NOMO-1 treated with DMSO at 0.1 percent for 48 hours (cell line): ENCODE results near the gene OLFML1.
"Not testable (repeated sequence)": the region's sequence is repeated elsewhere in the genome, so short reads cannot be mapped to it uniquely, and the experiment has no call there.

Source experiments
- DNase-seq: peaks from one replicate; lab custom pipeline; 2025; ENCODE audit not compliant: unreplicated experiment; lab: John Stamatoyannopoulos, UW

Gene OLFML1

DNA sequence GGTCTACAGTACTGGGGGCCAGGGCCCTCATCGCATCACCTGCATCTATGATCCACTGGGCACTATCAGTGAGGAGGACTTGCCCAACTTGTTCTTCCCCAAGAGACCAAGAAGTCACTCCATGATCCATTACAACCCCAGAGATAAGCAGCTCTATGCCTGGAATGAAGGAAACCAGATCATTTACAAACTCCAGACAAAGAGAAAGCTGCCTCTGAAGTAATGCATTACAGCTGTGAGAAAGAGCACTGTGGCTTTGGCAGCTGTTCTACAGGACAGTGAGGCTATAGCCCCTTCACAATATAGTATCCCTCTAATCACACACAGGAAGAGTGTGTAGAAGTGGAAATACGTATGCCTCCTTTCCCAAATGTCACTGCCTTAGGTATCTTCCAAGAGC, 24.7 kb downstream of the OLFML1 start:
- DNase-seq: no peak

DNA sequence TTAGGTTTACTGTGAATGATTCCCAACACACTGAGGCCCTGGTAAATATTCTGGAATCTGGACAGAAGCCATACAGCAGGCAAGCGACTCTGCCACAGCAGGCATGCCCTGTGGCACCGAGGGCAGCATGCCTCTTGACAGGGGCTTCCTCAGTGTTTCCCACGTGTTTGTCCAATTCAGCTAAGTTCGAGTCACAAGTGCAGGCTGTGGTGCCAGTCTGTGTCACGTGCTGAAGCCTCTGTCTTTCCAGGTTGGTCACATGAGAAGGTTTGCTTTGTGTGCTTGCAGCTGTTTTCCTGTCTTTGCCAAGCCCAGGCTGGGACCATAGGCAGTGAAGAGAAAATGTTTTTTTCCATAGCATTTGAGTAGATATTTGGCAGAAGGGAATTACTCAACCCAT, 26.1 kb downstream of the OLFML1 start:
- DNase-seq: no peak

DNA sequence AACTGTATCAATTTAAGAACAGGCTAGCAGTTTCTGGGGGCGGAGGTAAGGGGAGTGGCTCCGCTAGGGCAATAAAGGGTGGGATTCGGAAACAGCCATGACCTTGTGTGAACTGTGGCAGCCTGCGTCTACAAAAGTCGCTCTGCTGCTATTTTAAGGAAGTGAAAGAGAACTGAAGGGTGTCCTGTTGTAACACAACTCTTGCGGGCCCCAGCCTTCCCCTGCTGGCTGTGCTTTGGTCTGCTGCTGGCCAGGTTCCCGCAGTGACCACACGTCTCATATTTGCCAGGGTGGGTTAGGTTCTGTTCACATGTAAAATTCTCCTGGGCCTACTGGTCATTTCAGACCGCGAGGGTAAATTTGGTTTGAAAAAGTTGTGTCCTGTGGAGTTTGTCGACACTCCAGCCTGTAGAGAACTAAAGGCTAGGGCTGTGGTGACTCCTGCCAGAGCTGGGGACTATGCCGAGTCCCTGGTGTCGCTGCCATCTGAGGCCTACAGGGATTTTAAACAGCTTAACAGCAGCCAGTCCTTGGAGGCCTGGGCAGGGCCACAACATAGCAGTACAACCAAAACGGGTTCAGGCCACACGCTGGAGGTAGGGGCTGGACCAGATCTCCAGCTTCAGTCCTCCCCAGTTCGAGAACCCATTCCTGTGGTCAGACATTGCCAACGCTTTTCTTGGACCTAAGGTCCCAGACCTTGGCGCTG, 27.4 kb downstream of the OLFML1 start:
- peak; percentile 96 for DNase-seq

DNA sequence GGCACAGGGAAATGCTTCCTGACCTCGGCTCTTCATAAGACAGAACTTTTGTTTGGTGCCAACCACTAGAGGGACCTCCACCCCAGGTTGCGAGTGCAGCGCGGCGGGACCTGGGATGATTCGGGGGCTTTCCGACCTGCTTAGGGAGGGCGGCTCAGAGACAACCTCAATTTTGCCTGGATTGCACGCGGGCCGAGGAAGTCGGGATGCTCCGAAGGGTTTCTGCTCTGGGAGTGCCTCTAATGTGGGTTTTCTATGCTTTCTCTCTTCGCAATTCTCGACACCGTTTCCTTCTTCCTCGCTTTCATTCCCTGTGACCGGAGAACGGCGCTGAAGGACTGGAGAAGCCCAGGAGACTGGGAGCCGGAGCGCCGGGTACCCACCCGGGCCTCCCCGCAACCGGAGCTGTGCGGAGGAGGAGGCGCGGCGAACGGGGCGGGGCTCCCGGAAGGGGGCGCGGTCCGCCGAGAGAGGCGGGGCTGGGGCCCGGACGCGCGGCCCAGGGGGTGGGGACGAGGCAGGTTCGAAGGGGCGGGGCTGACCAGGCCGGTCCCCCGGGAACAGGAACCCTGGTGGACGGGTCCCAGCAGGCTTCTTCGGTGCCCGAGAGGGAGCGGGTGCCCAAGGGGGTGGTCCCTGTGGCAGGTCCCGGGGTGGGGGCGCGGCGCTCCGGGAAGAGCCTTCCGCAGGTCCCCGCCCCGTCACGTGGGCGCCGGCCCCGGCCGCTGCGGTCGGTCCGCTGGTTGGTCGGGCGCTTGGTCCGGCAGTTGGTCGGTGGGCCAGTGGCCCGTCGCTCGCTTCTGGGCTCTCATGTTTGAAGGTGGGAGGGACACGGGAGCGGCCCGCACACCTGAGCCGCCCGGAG, 28.2 kb downstream of the OLFML1 start, which contains the start of gene PPFIBP2:
PPFIBP2 (plus strand) TSS at position 766 of the 865 bp plus-strand sequence. CDS start 35,477 bp downstream, outside the sequence.
- DNase-seq: peak; percentile 75

DNA sequence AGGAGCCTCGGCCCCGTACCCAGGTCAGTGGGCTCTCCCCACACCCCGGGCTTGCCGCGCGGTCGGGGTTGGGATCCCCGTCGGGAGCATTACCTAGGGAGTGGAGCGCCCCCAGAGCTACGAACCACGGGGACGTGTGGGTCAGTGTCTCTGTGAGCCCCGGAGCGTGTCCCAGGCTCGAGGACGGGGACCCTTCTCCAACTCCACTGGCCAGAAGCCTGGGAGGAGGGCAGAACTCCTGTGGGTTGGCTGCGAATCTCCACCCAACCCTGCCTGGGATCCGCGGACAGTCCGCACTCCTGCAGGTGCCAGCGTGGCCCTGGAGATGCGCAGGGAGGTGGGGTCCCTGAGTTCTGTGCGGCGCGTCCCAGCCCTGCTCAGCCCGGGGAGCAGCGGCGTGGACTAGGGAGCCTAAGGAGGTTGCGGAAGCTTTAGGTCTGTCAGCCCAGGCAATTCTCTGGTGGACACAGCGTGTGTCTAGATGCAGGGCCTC, 28.8 kb downstream of the OLFML1 start:
- peak; percentile 49 for DNase-seq

DNA sequence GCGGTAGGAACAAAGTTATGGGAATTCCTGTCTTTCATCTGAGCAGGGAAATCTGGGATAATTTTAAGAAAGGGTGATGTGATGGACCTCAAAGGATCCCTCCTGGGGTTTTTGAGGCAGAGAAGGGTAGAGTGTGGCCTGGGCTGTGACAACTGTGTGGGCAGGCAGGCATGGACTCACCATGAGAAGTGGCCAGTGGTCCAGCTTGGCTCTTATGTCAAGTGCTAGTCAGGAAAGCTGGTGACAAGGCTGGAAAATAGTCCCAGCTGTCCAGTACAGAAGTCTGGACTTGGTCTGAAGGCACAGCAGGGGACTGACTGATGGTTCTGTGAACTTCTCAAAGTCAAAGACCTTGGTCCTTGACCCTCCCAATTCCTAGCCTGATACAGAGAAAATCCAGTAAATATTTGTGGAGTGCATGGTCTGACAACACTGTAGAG, 30.2 kb downstream of the OLFML1 start:
- DNase-seq: no peak

DNA sequence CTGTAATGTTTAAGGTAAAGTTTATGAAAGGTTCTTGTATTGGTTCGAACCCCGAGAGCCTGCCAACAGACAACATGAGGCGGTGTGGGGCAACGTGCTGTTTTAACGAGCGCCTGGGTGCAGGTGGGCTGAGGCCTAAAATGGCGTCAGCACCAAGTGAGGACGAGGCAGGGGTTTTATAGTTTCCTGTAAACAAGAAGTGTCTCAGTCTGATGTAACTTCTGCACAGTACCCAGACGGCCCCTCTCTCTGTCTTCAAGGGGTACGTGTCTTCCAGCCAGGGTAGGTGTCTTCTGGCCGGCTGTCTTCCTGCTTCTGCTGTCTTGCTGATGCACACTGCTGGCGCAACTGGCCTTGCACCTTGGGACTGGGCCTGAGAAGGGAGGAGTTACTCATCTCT, 31.2 kb downstream of the OLFML1 start:
- DNase-seq: peak; percentile 57

DNA sequence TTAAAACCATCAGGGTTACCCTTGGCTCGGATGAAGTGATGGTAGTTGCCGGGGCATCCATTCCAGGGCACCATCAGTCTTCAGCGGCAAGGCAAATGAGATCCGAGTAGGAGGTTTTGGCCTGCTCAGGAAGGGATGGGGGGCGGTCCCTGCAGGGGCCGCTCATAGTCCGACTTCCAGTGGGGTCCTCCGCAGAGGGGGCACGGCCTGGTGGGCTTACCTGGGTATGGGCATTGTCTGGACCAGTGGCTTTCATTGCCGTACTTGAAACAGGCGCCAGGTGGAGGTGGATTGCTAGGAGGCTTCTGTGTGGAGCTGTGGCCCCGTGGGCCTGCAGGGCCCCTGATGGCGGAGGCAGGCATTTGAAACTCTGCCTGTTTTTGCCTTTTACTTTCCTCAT, 32.4 kb downstream of the OLFML1 start:
- DNase-seq: not testable (repeated sequence)

DNA sequence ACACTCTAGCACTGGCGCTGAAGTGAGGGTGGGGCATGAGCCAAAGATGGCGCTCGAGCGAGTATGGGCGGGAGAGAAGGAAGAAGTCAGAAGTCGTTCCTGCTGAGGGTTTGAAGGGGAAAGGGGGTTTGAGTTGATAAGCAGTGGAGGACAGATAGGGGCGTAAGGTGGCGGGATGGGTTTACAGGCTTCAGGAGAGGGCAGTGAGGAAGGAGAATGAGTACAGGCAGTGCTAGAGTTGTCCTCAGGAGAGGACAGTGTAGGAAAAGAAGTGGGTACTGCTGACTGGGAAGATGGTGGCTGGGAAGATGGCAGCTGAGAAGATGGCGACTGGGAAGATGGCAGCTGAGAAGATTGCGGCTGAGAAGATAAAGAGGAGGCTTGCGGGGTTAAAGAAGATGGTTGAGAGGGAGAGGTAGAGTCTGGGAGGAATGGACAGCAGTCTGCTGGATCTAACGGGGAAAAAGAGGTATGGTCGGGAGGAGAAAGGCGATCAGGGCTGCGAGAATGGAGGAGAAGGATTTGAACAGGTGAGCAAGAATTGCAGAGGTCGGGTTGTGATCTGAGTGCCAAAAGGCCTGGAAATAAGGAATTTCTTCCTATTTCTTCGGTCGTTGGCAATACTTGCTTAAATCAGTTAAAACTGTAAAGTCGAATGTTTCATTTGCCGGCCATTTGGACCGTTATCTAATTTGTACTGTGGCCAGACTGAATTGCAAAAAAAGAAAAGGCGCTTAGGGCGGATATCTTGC, 33.7 kb downstream of the OLFML1 start:
- no peak for DNase-seq

DNA sequence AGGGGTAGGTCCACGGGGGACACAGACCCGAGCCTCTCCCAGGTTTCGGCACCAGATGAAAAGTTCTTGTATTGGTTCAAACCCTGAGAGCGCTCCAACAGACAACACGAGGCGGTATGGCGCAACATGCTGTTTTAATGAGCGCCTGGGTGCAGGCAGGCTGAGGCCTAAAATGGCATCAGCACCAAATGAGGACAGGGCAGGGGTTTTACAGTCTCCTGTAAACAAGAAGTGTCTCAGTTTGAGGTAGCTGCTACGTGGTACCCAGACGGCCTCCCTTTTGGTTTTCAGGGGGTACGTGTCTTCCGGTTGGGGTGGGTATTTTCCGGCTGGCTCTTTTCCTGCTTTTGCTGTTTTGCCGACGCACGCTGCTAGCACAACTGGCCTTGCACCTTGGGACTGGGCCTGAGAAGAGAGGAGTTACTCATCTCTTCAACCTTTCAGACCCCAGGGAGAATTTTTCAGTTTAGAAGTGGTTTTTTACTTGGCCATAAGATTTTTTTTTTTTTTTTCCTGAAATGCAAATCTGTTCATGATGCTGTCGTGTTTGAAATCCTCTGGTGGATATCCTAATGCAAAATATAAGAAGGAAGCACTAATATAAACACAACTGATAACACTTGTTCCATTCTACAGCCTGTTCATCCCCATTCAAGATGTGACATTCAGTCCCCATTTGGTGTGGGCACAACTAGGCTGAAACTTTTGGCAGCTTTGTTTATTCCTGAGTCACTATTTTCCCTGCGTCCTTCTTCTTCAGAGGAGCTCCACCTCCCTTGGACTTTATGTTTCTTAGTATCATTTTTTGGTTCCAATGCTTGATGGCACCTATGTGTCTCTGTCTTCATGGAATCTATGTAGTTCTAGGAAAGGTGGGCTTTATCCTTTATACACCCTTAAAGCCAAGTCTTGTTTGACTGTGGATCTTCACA, 35.0 kb downstream of the OLFML1 start:
- no peak for DNase-seq

DNA sequence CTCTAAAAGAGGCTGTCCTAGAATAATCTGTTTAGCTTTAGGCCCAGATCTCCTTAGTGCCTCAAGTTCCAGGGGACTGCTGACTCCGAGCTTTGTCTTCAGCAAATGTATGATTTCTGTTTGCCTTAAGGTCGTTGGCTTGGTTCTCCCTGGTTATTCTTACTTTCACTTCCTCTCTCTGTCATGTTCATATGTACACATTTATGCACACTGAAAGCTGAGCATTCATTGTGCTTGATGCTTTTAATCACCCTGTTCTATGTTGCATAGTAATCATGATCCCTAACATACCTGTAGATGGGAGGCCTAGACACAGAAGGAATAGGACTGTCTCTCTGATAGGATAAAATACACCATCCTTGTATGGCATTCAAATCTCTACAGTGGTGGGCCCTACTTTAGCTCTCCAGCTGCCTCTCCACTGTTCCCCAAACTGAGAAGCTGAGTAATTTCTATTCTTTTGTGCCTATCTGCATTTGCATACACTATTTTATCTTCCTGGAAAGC, 35.7 kb downstream of the OLFML1 start:
- peak; percentile 84 for DNase-seq

DNA sequence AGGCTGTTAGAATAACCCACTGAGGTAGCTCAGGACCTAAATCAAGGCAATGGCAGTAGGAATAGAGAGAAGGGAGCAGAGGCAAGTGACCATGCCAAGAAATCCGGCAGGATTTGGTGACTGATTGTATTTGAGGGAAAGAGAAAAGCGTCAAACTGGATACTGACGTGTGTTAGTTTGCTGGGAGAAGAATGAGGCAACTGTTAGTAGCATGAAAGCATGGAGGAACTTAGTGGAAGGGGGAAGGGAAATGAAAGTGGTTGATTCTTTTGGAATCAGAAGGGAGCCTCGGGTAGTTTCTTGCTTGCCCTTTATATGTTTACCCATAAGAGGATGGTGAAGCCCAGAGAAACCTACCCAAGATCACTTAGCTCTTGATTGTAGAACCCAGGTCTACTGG, 36.8 kb downstream of the OLFML1 start:
- peak; percentile 56 for DNase-seq

DNA sequence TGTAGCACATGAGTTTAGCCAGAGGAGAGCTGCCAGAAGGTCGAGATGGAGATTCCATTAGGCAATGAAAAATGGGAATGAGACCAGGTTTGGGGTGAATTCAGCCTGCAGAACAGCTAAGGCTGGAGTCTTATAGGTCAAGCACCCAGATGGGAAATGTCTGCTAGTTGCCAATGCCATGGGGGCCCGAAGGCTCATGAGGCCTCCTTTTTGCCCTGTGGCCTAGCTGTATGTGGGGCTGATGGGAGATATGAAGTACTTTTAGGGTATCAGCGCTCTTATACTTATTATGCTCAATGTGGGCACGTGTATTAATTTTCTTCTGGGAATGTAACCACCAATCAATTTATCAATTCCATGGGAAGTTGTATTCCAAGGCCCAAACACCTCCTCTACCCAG, 37.2 kb downstream of the OLFML1 start:
- DNase-seq: no peak

DNA sequence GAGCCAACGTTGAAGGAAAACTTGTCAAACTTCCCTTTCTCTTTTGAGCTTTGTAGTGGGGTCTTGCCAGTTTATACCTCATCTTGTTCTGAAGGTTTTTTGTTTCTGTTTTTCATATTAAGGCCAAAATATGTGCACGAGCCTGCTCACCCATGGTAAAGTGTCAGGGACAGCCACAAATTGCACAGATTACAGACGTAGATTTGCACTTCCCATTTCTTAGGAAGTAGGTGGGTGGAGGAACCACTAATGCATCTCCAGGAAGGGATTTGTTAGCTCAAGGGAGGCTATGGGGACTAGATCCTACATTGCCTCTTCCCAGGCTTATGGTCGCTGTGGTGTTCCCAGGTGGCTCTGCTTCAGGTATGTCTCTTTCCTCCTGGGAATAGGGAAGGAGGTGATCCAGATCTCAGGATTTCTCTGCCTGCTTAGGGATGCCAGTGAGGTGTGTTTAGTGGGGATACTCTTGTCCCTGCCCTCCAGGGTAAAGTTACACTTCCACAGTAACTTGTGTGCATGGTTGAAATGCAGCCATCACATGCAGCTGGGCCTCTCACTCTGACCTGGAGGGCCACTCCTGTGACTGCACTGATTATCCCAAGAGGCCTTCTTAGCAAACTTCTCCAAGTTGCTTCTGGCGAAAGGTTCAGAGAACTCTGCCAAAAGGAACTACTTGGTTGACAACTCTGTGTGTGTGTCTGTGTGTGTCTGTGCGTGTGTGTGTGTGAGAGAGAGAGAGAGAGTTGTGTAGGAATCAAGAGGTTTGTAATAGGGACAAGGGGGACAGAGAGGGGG, 38.3 kb downstream of the OLFML1 start:
- DNase-seq: peak; percentile 3

DNA sequence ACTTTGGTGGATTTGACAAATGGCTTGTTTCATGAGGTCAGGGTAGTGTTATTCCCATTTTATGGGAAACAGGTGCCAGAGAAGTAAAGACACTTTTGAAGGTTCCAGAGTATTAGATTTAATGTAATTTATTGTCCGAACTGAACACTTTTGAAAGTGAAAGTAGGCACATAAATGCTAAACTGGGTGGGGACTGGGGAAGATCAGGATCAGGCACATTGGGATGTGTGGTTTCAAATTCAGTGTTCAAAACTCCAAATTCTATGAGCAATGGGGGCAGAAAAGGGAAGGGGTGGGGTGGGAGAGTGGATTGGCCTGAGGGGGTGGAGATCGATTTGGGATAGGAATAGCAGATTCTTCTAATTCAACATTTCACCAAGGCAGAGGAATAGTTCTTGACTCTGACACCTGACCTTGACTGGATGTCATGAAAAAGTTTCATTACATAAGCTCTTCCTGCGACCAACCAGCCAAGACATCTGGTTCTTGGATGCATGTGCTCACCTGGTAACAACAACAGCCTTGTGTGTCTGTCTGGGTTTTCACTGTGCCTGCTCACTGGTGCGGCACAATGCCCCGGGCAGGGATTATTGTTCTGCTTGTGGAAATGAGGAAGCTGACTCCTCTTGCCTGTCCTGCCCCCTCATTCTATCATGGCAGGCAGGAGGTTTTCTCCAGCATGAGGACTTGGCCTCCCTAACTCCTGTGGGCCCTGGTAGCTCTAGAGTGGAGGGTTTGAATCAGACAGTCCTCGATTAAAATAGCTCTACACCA, 39.3 kb downstream of the OLFML1 start:
- peak; percentile 9 for DNase-seq

DNA sequence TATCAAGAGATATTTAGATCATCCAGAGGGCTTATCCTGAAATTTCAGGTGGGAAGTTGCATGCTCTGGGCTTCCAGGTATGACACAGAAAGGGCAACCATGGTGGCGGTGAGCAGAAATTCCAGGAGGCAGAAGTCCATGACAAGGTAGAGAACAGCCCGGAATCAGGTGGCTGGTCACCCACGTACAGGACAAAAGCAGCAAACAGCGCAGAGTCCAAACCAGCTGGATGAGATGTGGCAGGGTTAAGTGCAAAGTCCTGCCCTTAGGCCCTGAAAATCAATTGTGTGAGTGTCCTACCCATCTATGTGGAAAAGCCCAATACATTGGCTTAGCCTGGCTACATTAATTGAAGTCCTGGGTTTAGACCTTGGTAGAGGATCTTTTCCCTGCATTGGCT, 40.1 kb downstream of the OLFML1 start:
- no peak for DNase-seq

DNA sequence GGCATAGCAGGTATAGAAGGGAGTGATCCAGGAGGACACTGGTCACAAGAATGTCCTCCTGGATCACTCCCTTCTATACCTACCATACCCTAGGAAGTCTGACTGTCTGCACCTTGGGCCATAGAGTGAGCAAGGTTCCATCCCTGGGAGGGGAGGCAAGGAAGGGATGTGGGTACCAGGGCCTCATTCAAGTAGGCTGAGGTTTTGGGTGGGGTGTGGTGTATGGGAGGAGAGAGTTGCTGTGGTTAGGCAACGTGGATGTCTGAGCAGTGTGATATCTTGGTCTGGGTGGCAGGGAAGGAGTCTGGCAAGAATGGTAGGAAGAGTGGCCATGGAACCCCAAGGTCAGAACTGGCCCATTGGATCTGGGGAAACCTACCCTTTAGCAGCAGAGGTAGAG, 41.7 kb downstream of the OLFML1 start:
- no peak for DNase-seq

DNA sequence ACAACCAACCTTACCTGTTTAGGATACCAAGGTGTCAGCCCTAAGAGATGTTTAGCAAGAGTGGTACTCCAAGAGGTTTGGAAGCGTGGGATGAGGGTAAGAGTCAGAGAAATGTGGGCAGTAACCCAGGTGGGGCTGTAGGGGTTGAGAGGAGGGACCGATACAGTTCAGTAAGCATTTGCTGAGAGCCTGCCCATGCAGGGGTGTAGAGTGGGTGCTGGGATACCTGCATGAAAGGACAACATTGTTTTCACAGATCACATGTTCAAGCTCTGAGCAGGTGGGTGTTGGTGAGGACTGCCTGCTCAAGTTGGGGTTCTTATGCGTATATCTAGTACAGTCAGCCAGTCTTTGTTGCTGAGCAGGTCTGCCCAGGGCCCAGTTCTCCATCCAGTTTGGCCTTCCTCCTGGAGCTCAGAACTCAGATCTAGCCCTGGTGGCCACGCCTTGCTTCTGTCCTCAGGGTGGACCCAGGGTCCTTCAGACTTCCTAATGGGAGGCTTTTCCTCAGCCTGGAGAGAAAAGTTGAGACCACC, 43.3 kb downstream of the OLFML1 start:
- no peak for DNase-seq
